Stimulated activated CD4-positive, alpha-beta T cell treated with anti-CD3 and anti-CD28 coated beads, Interleukin-4, amount 100 ng/mL, for 4 hours (primary cell): Measurements from ENCODE around the gene PLD4.
"Not testable (repeated sequence)": the region's sequence is repeated elsewhere in the genome, so short reads cannot be mapped to it uniquely, and the experiment has no call there.

Experiments
- DNase-seq, 2 experiments: peaks; one replicate each; pipeline ENCODE4 v3.0.0-alpha.2; 2020

PLD4 gene

DNA sequence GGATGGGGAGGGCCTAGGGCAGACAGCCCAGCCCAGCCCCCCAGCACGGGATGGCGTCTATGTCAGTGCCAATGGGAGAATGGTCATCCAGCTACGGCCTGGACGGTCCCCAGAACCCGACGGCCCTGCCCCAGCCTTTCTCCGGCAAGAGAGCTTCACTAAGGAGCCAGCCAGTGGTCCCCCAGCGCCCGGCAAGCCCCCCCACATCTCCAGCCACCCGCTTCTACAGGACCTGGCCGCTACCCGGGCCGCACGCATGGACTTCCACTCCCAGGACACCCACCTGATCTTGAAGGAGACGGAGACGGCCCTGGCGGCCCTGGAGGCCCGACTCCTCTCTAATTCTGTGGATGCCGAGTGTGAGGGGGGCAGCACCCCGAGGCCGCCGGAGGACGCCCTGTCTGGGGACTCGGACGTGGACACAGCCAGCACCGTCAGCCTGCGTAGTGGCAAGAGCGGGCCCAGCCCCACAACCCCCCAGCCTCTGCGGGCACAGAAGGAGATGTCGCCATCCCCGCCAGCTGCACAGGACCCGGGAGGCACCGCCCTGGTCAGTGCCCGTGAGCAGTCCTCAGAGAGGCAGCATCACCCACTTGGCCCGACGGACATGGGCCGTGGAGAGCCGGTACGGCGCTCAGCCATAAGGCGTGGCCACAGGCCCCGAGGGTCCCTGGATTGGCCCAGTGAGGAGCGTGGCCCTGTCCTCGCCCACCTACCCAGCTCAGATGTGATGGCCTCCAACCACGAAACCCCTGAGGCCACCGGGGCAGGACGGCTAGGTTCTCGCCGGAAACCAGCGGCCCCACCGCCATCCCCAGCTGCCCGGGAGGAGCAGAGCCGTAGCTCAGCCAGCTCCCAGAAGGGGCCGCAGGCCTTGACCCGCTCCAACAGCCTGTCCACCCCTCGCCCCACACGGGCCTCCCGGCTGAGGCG lies 37.7 kb upstream of the PLD4 start:
- DNase-seq = no peak

DNA sequence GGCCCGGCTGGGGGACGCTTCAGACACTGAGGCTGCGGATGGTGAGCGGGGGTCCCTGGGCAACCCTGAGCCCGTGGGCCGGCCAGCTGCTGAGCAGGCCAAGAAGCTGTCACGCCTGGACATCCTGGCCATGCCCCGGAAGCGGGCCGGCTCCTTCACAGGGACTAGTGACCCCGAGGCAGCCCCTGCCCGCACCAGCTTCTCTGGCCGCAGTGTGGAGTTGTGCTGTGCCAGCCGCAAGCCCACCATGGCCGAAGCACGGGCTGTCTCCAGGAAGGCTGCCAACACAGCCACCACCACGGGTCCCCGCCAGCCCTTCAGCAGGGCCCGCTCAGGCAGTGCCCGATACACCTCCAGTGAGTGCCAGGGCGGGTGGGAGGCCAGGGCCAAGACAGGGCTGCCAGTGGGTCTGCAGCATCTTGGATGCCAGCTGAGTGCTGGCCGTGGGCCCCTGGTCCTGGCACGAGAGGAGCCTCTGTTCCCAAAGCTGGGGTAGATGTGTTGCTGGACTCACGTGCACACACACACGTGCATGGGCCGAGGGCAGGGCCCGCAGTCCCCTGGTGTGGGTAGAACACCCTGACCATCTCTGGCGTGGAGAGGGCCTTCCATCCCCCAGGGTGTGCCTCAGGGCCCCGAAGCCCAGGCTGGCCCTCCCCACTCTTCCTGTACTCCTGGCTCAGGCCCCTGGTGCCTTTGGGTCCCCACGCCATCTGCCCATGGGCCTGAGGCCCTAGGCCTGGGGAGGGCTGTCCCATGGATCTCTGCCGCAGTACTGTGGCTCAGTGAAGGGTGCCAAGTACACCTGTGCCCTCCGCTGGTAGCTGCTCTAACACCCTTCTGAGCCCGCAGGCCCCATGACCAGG lies 36.8 kb upstream of the PLD4 start:
- DNase-seq = no peak

DNA sequence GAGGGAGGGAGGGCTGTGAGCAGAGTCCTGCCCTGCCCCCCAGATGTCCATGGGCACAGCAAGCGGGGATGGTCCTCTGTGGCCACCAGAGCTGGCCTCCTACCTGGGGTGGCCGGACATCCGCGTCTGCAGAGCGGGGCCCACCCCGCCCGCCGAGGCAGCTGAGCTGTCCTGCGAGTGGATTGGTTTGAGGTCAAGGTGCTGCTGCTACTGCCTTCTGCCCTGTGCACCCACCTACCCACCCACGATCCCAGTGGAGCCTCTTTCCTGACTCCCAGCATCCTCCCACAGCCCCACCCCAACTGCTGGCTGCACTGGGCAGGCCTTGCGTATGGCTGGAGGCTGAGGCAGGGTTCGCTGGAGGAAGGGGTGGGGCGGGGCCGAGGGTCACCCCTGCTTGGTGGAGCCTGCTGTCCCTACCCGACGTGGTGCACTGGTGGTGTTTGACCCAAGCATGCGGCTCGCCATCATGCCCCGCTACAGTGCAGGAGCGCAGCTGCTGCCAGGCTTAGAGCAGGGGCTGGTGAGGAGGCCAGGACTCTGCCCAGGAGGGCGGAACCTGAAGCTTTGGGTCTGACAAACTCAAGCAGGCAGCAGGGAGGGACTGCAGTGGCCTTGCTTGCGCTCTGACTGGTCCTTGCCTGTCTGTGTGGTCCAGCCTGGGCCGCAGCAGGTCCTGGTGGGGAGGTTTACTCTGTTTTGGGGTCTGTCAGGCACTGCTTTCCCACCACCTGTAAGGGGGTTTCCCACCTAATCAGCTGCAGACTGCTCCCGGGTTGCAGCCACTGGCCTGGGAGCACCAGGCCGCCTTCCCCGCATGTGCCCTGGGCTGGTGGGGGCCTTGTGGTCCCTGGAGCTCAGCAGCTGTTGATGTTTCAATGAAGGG lies 35.9 kb upstream of the PLD4 start:
- DNase-seq = no peak

DNA sequence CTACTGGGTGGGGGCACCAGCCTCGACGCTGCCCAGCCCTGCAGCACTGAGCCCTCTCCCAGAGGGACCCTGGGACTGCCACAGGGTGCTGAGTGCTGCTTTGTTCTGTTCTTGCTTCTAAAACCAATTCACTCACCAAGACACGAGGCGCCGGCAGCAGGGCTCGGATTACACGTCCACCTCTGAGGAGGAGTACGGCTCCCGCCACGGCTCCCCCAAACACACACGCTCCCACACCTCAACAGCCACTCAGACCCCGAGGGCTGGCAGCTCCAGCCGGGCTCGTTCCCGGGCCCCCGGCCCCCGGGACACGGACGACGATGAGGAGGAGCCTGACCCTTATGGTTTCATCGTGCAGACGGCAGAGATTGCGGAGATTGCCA lies 35.3 kb upstream of the PLD4 start:
- DNase-seq = no peak

DNA sequence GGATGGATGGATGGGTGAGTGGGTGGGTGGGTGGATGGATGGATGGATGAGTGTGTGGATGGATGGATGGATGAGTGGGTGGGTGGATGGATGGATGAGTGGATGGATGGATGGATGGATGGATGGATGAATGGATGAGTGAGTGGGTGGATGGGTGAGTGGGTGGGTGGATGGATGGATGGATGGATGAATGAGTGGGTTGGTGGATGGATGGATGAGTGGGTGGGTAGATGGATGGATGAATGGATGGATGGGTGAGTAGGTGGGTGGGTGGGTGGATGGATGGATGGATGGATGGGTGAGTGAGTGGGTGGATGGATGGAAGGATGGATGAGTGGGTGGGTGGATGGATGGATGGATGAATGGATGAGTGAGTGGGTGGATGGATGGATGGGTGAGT lies 34.4 kb upstream of the PLD4 start:
- DNase-seq = not testable (repeated sequence)

DNA sequence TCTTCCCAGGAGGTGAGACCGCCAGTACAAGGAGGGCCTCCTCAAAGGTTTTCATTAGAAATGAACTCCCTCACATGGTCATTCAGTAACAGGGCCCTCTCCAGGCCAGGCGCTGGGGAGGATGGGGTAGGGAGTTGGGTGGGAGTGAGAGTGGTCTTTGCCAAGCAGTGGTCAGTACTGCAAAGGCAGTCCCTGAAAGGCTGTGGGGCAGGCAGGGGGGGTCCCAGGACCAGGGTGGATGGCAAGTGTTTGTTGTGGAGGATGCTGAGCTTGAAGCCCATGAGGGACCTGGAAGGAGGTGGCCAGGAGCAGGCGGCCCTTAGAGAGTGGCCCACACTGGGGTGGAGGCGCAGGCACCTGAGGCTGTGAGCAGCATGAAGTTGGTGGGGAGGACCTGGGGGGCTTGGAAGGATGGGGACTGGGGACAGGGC lies 33.5 kb upstream of the PLD4 start:
- DNase-seq = no peak

DNA sequence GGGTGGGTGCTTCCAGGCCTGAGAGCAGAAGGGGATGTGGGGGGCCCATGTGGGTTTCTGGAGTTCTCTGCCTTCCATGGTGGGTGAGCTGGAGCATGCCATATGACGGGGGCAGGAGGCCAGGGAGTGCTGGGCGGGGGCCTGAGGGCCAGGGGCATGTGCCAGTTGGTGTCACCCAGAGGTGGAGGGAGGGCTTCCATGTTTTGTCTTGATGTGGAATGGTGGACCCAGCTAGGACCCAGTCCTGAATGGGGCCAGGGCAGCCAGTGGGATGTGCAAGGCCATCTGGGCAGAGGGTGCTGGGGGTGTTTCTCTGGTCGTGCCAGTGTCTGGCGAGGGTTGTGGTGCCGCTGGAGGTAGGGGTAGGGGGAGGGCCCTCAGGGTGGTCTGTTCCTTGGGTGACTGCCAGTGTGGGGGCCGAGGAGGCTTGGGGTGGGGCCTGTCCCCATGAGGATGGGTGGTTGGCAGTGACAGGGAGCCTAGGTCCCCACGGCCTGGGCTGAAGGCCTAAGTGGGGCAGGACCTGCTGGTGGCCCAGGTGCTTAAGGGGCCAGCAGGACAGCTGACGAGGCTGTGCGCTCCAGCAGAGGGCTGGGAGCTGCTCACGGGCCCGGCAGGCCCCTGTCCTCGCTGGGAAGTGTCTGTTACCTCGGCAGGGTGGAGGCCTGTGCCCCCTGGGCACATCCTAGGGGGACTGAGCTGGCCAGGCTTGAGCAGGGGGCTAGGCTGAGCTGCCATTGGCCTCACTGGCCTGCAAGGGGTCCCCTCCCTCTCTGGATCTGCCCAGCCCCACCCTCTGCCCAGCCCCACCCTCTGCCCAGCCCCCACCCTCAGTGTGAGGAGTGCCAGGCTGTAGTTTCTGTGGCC lies 32.8 kb upstream of the PLD4 start:
- no peak for DNase-seq

DNA sequence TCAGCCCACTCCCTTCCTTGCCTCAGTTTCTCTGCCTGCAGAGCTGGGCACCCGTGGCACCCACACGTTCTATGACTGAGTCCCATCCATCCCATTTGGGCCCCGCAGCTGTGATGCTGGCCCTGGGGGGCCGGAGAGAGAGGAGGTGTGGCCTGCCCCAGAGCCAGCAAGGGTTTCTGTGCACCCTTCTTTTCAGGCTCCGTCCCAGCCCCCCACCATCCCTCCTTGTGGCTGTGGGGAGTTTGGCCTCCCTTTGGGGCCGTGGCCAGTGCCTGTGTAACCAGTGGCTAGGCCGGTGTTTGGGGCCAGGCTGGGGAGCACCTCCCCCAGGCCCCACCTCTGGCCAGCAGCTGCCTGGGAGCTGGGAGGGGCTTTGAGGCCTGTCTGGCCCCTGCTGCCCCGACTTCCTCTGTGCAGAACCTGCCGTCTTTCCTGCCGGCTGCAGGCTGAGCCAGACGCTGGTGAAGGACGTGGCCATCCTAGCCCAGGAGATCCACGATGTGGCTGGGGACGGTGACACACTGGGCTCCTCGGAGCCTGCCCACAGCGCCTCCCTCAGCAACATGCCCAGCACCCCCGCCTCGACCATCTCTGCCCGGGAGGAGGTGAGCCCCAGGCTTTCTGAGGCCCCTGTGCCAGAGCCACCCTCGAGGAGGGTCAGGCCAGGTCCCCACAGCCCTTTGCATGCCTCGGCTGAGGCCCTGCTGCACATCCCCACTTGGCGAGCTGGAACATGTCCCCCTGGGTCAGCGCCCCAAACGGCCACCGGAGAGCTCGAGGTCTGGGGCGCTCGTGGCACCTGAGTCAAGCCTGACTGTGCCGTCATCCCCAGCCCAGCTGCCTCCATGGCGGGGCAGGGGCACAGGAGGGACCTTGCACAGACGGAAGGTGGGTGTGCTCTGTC lies 31.9 kb upstream of the PLD4 start:
- no peak for DNase-seq

DNA sequence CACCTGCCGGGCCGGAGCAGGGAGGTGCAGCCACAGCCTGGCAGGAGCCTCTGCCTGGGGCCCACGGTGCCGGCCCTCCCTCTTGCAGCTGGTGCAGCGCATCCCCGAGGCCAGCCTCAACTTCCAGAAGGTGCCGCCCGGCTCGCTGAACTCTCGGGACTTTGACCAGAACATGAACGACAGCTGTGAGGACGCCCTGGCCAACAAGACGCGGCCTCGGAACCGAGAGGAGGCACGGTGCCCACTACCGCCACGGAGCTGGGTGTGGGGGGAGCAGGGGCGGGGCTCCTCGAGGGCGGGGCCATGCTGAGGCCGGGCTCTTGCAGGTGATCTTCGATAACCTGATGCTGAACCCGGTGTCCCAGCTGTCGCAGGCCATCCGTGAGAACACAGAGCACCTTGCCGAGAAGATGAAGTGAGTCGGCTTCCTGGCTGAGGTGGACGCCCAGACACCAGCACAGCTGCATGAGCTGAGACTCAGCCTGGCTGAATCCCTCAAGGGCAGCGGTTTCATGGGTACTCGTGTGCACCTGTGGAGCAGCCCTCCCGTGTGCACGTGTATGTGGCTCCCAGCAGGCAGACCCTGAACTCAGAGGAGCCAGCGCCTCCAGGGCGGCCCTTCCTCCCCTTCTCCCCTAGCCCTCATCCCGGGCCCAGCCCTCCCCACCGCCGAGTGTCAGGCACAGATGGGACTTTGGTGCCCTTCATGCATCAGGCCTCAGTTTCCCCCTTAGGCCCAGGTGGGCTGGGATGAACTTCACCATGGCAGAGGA lies 31.1 kb upstream of the PLD4 start:
- no peak for DNase-seq

DNA sequence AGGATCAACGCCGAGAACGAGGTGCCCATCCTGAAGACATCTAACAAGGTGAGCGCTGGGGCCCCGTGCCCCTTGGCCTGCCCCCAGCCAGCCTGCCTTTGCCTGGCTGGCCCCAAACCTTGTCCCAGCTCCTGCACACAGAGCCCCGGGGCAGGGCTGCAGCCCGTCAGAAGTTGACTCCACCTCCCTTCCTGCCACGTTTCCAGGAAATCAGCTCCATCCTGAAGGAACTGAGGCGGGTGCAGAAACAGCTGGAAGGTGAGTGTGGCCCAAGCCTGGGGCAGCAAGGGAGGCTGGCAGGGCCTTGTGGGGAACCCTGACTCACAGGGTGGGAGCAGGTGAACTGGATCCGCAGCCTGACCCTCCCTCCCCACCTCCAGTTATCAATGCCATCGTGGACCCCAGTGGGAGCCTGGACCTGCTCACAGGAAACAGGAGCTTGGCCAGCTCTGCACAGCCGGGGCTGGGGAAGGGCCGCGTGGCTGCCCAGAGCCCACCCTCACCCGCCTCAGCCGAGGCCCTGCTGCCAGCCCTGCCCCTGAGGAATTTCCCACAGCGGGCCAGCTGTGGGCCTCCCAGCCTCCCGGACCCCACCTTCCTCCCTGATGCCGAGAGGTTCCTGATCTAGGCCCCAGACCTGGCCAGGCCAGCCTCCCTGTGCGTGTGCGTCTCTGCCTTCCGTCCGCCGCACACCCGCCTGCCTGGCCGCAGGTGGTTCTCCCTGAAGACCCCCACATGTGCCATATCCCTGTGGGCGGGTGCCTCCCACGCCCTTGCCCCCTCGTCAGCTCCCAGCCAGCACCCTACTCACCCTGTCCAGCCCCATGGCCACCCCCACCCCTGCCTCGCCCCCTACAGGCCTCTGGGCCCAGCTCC lies 30.1 kb upstream of the PLD4 start:
- no peak for DNase-seq

DNA sequence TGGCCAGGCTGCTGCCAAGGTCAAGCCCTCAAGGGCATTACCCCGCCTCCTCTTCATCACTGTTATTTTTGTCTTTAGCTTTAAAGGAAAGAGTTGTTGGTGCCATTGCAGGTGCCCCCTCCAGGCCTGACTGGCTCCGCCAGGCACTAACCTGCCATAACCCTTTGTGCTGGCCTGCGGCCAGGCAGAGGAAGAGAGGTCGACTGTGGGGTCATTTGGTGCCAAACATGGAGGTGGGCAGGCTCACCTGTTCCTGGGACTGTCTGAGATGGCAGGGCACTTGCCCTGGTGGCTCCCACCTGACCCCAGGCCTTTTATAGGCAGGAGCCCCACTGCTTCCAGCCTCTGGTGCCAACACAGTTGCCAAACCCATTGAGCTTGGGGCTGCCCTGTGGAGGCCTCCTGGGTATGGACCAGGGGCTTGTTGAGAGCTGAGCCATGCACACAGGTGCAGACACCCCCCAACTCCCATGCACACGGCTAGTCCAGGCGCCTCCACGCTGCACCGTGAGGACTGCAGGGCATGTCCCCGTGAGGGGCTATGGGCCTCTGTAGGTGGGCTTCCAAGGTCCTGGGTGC lies 29.4 kb upstream of the PLD4 start:
- no peak for DNase-seq

DNA sequence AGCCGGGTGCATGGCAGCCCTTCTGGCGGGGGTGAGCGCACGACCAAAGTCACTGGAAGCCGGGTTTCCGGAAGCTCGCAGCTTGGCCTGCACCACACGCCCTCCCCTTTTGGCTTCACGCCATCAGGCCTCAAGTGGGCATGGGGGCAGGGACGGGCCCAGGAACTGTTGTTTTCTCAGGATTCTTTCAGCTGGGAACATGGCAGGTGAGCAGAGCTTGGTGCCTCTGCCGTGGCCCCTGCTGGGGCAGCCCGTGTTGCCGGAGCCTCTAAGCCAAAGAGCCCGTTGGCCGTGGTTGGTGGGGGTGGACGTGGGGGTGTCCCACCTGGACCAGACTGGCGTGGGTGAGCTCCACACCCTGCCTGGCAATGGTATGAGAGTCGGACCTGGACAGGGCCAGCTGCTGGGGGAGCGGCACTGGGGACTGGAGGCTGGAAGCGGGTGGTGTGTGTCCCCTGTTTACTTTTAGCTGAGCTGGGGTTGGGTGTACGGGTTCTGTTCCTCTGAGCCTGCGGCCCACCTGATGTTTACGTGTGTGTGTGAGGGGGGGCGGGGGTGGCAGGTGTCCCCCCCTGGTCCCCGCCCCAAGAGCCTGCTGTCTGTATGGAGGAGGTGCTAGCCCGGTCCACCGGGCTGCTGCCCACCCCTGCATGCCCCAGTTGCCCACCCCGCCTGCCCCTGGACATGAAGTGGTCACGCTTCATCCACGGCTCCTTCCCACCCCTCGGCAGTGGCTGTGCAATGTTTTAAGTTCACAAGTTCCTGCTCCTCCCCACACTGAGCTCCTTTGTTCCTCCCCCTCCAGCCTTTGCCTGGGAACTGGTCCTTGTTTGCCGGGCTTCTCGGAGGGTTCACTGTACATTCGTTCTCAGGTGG lies 28.7 kb upstream of the PLD4 start:
- no peak for DNase-seq

DNA sequence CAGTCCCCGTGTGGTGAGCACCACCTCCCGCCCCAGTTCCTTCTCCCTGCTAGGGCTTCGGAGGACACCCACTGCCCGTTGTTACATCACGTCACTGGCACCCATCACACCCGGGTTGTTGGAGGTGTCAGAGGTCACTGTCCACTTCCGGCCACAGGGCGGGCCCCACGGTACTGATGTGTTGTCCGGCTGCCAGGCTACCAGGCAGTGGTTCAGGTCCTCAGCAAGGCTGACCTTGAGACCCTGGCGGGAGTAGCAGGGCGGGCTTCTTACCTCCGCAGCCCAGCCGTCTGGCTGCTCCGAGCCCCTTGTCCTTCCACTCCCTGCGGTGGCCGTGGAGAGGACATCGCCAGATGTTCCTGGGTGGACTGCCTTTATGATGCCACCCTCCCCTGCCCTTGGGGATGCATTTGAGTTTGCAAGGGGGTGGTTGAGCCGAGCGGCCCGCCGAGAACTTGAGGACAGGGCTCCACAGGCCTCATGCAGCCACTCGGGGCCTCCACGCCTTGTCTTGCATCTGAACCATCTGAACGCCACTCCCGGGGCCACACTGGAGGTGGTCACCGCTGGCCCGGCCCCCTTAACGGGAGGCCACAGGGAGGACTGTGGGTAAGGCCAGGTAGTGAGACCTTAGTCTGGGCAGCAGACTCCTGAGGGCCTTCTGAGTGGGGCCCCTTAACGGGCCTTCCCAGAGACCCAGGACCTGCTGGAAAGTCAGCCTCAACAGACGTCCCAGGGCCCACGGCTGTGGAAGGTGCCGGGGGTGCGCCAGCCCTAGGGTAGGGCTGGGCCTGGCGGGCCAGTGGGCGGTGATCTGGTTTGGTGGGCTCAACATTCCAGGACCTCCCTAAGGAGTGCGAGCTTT lies 27.1 kb upstream of the PLD4 start:
- no peak for DNase-seq

DNA sequence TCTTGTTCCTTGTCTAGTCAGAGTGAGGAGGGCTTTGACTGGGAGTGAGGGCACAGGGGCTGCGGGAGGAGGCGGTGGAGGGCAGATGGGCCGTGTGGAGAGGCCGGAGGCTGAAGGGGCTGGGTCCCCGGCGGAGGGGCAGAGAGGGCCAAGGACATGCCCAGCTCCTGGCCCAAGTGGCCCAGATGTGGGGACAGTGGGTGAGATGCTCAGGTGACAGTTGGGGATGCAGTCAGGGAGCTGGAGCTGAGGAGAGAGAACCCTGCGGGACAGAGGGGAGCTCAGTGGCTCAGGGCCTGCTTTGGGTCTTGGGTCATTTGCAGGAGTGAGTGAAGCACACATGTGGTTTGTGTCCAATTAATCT lies 26.5 kb upstream of the PLD4 start:
- no peak for DNase-seq

DNA sequence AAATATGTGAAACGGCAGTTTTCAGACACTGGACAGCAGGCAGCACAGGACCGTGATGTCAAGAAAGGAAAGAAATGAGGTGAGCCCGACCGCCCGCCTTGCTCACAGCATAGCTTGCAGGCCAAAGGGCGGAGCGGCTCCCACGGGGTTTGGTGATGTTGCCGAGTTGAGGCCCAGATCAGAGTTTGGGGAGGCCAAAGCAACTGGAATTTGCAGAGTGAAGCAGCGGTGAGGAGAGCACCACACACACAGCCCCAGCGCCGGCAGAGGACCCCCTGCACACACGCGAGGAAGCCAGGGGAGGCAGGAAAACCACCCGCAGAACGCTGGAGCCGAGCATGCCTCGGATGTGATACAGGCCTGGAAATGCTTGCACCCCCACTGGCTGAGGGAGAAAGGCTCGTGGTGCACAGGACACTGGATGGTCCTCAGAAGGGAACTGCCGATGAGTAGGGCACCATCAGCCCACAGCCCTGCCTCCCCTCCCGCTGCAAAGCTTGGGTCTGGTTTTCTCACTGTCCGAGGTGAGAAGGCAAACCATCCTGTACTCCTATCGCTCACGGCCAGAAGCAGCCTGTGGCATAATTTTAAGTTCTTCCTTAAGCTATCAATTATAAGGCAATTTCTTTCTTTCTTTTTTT lies 25.7 kb upstream of the PLD4 start:
- no peak for DNase-seq

DNA sequence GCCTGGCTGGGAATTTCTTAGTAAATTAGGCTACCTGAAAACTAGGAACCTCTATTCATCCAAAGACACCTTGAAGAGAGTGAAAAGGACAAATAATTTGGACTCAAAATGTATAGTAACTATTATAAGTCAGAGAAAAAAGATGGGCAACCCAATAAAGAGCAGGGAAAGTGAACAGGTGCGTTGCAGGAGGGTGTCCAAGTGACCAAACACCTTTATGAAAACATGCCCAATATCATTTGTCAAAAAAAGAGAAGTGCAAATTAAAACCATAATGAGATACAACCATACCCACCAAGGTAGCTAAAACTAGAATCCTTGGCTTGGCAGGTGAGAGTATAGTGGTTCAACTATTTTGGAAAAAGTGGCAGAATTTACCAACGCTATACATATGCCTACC lies 24.9 kb upstream of the PLD4 start:
- no peak for DNase-seq
